DMS 273 treated with DMSO at 0.1 percent for 48 hours (cell line): ENCODE data around the gene CKS1B.
"Not testable (repeated sequence)": the region's sequence is repeated elsewhere in the genome, so short reads cannot be mapped to it uniquely, and the experiment has no call there.

Source experiments
- DNase-seq: peaks from one replicate; lab custom pipeline; 2025; lab: John Stamatoyannopoulos, UW

CKS1B gene

DNA sequence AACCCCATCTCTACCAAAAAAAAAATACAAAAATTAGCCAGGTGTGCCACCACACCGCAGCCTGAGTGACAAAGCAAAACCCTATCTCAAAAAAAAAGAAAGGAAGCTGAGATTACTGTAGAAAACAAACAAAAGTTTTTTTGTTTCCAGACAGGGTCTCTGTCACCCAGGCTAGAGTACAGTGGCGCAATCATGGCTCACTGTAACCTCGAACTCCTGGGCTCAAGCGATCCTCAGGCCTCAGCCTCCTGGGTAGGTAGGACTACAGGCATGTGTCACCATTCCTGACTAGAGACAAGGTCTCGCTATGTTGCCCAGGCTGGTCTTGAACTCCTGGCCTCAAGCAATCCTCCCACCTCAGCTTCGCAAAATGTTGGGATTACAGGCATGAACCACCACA is 10.1 kb upstream of the CKS1B start:
- no peak for DNase-seq

GRCh38 chr1:154966111-154966510 is 8.4 kb upstream of the CKS1B start:
- DNase-seq: no peak

DNA sequence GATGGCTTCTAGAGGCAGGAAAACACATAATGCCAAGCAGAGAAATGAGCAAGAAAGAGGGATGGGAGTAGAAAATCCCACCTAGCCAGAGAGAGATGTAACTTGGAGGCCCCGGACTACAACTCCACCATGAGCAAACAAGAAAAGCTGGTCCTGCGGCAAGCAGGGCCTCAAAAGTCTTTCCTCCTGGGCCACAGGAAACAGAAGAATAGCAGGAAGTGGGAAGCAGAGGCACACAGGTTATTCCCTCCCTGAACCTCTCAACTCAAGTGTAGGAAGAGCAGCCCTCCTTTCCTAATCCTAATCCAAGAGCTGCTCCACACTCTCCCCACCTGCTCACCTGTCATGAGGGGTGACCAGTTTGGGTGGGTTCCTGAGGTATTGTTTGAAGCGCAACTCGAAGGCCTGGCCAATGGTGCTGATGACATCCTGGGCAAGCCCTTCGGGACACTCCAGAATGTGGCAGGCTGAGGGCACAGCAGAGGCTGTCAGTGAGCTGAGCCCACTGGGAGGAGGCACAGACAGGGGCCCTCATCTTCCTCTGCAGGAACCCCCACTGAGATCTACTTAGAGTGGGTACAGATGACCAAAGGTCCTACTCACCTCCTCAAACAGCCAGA is 7.0 kb upstream of the CKS1B start:
- no peak for DNase-seq

DNA sequence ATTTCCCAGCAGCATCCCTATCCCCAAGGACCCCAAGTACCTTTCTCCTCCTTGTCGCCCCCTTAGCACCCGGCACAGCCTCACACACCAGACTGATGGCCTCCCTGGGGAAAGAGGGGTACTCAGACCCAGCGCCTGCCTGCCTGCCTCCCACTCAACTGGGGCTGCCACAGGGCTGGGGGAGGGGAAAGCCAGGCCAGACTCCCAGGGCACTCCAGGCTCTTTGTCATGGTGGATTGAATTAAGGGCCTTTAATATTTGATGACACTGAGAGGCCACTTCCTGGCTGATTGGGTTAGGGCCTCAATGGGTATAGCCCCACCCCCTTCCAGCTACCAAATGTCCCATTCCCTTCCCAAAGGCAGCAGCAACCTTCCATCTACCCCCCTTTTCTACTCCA is 5.8 kb upstream of the CKS1B start:
- DNase-seq: no peak

GRCh38 chr1:154969246-154969645 is 5.2 kb upstream of the CKS1B start:
- DNase-seq: no peak

DNA sequence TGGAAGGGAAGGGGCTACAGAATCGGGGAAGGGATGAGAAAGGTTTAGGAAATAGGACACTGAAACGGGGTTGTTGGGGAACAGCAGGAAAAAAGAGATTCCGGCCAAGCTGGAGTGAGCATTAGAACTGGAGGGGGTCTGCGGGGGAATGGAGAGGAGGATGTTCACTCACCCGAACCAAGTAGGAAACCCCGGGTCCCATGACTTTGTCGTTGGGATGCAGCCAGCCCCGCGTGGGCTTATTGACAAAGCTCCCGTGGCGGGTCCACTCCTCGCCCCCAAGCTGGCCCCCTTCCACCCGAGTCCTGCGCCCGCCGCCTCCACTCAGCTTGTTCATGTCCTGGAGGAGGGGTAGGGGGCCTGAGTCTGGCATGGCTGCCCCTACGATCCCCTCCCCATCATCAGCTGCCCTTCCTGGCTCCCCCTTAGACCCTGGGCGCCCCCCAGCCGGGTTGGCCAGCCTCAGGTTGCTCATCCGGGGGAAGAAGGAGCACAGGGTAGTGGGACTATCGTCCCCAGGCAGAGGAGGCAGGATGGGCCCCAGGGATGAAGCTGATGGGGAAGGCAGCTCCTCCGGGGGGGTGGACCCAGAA is 4.5 kb upstream of the CKS1B start:
- DNase-seq: no peak

GRCh38 chr1:154970631-154971340 is 3.7 kb upstream of the CKS1B start, which contains the start of gene SHC1:
Gene SHC1 (minus strand): TSS chr1:154970747. CDS start chr1:154970526, 221 bp downstream.
- DNase-seq: peak; percentile 23

- DNase-seq: no peak
Observed at GRCh38 chr1:154971341-154971998, 3.0 kb upstream of the CKS1B start.

DNA sequence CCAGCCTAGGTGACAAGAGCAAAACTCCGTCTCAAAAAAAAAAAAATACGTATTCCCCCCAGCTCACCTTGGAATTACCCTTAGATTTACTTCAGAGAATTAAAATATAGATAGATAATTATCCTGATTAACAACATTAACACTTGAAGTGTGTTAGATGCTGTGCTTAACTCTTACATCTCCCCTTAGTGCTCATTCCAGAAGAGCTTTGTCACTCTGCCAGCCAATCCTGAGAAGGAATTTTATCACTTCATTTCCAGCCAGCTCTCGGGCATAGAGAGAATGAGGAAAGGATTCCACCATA is 2.3 kb upstream of the CKS1B start:
- DNase-seq: no peak

- no peak for DNase-seq
Observed at GRCh38 chr1:154972517-154973343, 1.8 kb upstream of the CKS1B start.

GRCh38 chr1:154973344-154974101 is 958 bp upstream of the CKS1B start:
- DNase-seq: peak; percentile 84

- DNase-seq: peak; percentile 96
Observed at GRCh38 chr1:154974808-154975408, 427 bp downstream of the CKS1B start.

DNA sequence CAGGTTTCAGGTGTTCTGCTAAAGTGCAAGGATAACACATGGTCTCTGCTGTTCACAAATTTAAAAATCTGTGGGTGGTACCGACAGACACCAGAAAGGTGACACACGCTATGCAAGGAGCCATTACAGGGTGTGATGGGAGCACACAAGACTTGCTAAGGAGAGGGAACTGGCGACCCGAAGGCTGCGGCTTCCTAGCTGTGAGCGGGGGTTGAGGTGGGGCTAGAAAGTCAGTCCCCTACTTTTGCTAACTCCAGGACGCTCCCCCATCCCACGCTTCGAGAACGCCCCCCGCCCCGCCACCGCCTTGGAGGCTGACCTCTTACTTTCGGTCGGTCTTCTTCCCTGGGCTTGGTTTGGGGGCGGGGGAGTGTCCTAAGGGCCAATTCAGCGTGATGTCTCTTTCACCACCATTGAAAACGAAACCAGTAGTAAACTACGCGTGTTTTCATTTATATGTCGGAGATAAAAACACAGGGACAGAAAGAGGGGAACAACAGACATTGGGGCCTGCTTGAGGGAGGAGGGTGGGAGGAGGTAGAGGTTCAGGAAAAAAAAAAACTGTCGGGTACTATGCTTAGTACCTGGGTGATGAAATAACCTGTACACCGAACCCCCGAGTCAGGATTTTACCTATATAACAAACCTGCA is 1.1 kb downstream of the CKS1B start:
- no peak for DNase-seq

- not testable (repeated sequence) for DNase-seq
Observed at GRCh38 chr1:154977762-154978161, 3.3 kb downstream of the CKS1B start.

DNA sequence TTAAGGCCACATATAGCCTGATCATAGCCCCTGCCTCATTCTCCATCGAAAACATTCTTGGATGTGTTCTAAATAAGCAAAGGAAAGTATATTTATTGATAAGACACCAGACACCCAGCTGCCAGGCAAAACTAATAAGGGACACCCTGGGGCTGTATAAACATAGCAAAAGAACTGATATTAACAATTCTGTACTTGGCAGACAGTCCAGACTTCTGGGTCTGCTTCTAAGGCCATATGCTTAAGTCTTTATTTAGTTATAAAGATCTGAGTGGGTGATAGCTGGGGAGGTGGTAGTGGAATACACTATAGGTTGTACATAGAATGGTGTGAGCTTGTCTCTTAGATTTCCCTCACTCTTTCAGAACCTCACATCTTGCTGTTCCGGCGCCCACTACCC is 3.9 kb downstream of the CKS1B start:
- DNase-seq: no peak

DNA sequence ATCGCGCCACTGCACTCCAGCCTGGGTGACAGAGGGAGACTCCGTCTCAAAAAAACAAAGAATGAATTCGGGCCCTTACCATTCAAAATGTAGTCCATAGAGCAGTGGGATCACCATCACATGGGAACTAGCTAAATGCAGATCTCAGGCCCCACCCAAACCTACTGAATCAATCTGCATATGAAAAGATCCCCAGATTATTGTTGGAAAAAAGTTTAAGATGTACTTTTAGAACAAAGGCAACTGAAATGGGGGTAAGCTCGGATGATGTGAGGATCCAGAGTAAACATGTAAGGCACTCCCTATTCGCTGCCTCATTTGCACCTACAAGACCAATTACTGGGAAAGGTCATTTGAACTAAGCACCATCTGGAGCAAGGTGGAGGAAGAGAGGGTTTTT is 7.9 kb downstream of the CKS1B start:
- DNase-seq: no peak

GRCh38 chr1:154982897-154983648 is 8.6 kb downstream of the CKS1B start, which contains the start of gene FLAD1:
Gene FLAD1 (plus strand): TSS chr1:154983344. CDS start chr1:154983695, 351 bp downstream.
- DNase-seq: peak; percentile 99

DNA sequence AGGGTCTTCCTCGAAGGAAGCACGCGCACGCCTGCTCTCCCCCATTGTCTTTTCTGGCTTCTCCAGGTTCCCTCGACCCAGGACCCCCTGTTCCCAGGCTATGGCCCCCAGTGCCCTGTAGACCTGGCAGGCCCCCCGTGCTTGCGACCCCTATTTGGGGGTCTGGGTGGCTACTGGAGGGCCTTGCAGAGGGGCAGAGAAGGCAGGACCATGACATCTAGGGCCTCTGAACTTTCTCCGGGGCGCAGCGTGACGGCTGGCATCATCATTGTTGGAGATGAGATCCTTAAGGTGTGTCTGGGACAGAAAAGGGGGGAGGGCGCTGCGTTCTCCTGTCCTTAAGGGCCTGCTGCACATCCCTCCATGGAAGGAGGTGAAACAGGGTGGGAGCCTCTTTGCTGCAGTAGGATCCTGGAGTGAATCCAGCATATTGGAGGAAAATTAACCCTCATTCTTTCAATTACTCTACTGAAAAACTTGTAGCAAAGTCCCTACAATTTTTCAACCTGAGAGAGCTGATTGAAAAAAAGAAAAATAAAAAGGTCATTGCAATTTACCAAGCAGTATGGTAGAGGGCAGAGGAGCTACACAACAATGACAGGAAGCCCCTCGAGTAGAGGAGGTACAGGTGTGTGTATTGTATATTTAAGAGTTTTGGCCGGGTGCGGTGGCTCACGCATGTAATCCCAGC is 9.4 kb downstream of the CKS1B start:
- no peak for DNase-seq

- not testable (repeated sequence) for DNase-seq
Observed at GRCh38 chr1:154986736-154987135, 12.3 kb downstream of the CKS1B start.
